Stimulated activated CD8-positive, alpha-beta memory T cell treated with anti-CD3 and anti-CD28 coated beads, Interleukin-2, amount 100 ng/mL, for 48 hours (primary cell): ENCODE measurements around the gene WNK3.

ENCODE experiments used
- DNase-seq, 2 donors: peaks; one replicate each; pipeline ENCODE4 v3.0.0-alpha.2; 2020; ENCODE audit warnings: low read depth in 2 of 2

WNK3 gene

DNA sequence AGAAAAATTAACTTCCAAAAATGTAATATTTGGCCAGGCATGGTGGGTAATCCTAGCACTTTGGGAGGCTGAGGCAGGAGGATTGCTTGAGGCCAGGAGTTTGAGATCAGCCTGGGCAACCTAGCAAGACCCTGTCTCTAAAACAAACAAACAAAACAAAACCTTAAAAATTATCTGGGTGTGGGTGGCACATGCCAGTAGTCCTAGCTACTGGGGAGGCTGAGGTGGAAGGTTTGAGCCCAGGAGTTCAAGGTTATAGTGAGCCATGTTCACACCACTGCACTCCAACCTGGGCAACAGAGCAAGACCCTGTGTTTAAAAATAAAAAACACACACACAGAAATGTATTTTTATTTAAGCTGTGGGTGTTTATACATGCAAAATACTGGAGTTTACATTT, 186.8 kb downstream of the WNK3 start:
- DNase-seq, result no peak

DNA sequence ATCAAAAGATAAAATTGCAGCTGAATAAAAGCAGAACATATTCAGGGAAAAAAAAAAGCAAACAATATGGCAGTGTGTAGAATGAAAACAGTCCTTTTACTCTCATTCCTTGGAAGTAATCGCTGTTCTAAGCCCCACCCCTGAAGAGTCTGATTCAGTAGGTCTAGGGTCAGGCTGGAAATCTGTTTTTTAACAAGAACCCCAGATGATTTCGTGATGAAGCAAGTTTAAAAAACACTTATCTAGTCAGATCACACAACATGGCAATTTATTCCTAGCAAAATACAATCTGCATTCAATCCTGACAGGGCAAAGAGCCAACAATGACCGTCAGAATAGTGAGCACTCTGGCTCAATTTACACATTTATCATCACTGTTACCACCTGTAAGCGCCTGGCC, 190.9 kb downstream of the WNK3 start:
- DNase-seq, result no peak

- no peak for DNase-seq
These were observed 200.3 kb downstream of the WNK3 start for GRCh38 chrX:54157561-54157960.
